Measurements from ENCODE around the gene HSPBP1.

GRCh38 chr19:55283548-55284377, 3.9 kb upstream of the HSPBP1 start, which contains the start of gene BRSK1:
- TF ChIP-seq POLR2AphosphoS5 (IDR thresholded peaks at IDR 0.05; ENCODE audit: low read depth, low read length), result no peak
- no peak for TF ChIP-seq TAF1 (IDR thresholded peaks at IDR 0.05; ENCODE audit: borderline replicate concordance, insufficient read depth, low read length)
- TF ChIP-seq REST (IDR thresholded peaks at IDR 0.05; ENCODE audit: insufficient read depth in 1 of 2, low read depth in 2 of 2, low read length in 2 of 2), result no peak
- TF ChIP-seq SIN3A (IDR thresholded peaks at IDR 0.05; ENCODE audit: borderline replicate concordance, insufficient read depth, low read length), result no peak
